GM18858 (cell line): ENCODE data around the gene DYNC1H1.

Source experiments
- ATAC-seq: cut with Tn5 transposase; IDR thresholded peaks from one replicate; pipeline ENCODE4 v1.9.1; 2021; ENCODE audit not compliant: unreplicated experiment

DYNC1H1 gene

GRCh38 chr14:101939646-101940170 is 24.7 kb upstream of the DYNC1H1 start:
- ATAC-seq, result no peak

DNA sequence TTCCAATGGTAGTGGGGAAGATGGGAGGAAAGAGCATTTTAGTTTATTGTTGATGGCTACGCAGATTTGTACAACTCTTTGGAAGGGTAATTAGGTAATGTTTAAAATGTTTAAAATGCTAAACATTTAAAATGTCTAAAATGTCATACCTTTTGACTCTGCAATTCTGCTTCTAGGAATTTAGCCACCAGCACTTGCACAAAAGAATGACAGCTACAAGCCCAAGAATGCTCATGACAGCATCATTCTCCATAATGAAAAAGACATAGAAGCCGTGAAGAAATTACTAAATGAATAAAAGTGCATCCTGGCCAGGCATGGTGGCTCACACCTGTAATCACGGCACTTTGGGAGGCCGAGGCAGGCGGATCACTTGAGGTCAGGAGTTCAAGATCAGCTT is 19.9 kb upstream of the DYNC1H1 start:
- no peak for ATAC-seq

DNA sequence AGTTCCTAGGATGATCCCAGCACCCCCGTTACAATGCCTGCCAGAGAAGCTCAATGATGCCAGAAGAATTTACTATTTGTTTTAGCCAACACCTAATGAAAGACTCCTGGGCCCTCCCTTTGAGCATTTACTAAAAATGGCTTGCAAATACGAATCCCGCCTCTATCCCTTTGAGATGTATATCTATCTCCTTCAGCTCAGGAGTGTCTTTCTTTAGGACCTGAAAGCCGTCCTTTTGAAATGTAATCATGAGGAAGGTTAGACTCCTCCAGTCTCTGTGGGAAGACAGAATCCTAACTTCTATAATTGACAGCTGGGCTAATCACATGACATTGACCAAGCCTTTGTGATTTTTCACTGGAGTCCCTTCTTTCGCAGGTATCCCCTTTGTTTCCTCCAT is 19.2 kb upstream of the DYNC1H1 start:
- no peak for ATAC-seq

GRCh38 chr14:101947577-101947903 is 16.8 kb upstream of the DYNC1H1 start:
- no peak for ATAC-seq

DNA sequence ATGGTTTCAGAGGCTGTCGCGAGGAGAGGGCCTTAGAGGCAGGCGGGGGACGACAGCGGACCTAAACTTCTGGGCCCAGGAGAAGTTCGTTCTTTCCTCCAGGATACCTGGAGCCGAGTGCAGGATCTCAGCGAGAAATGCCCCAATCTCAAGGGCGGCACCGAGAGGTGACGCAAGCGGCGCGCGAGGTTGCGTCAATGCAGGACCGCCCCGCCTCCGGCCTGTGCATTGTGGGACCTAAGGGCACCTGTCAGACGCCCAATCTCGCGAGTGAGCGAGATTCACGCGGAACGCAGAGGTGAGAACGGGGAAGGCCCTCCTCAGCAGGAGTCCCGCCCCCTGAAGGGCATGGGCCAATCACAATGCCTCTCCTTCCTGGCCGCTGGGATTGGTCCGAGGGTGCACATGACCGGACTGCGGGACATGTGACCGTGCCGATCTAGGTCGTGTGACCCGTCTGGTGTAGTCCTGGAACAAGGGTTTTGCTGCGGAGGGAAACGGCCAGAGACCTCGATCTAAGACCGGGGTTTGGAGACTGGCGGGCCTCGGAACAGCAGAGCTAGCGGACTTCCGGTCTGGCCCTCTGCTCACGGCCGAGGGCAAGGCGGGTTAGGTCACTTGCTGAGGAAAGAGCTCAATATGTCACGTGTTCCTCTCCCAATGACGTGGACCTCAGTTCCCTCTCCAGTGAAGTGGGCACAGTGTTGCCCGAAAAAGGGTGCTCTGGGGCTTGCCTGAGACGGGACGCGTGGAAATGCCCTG is 16.3 kb upstream of the DYNC1H1 start:
- peak; percentile 90 for ATAC-seq

- ATAC-seq, result no peak
Measured at GRCh38 chr14:101948666-101949216, 15.6 kb upstream of the DYNC1H1 start.

DNA sequence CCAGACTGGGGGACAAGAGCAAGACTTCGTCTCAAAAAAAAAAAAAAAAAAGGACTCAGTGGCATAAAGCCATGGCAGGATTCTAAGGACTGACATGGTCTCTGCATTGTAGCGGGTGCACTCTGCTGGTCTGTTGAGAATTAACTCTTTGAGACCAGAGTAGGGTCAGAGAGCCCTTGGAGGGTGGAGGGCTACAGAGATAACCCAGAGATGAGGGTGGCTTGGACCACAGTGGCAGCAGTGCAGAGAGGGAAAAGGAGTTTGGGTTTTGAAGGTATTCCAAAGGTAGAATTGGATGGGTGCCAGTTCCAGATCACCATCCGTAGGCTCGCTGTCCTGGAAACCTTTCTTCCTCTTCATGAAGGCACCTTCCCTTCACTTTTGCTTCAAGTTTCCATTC is 14.3 kb upstream of the DYNC1H1 start:
- ATAC-seq, result no peak

DNA sequence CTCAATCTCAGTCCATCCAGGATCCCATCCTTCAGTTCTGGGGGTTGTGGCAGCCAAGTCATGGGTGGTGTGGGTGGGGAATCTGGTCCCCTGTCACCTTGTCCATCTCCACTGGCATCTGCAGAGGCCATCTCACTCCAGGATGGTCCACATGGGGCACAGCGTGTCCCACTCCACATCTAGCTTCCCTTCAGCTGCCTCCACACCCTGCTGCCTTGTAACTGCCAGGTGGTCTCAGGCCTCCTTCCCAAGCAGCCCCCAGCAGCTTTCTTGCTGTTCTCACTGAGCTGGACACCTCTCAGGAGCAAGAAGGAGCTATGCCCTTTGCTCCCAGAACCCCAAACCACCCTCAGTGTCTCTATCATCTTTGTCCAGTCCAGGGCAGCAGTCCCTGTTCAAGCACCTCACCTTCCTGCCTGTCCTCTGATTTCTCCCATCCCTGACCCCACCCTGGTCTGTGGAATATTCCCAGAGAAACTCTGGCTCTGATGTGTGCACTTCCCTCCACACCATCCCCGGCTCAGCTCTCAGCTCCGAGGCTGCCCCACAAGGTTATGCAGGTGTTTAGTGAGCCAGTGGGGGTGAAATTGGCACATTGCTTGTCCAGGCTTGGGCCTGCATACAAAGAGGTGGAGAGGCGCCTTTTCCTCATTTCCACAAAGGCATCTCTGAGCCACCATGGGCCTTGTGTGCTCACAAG is 13.7 kb upstream of the DYNC1H1 start:
- no peak for ATAC-seq

DNA sequence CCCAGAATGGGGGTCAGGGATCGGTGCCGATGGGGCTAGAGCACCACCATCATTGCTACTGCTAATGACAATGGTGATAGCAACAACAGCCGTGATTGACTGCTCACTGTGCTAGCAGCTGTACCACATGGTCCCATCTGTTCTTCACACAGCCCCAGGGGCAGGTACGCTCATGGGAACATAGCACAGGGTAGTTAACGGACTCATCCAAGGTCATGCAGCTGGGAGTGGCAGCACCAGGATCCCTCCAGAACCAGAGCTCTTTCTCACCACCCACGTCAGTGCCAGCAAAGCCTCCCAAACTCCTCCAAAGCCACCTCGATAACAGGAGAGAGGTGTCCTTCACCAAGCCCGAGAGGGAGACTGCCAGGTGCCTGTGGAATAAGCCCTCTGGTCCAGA is 11.2 kb upstream of the DYNC1H1 start:
- no peak for ATAC-seq

GRCh38 chr14:101954501-101954900 is 9.9 kb upstream of the DYNC1H1 start:
- no peak for ATAC-seq

GRCh38 chr14:101955695-101956161 is 8.6 kb upstream of the DYNC1H1 start:
- ATAC-seq, result no peak

GRCh38 chr14:101956179-101956885 is 8.0 kb upstream of the DYNC1H1 start:
- no peak for ATAC-seq

DNA sequence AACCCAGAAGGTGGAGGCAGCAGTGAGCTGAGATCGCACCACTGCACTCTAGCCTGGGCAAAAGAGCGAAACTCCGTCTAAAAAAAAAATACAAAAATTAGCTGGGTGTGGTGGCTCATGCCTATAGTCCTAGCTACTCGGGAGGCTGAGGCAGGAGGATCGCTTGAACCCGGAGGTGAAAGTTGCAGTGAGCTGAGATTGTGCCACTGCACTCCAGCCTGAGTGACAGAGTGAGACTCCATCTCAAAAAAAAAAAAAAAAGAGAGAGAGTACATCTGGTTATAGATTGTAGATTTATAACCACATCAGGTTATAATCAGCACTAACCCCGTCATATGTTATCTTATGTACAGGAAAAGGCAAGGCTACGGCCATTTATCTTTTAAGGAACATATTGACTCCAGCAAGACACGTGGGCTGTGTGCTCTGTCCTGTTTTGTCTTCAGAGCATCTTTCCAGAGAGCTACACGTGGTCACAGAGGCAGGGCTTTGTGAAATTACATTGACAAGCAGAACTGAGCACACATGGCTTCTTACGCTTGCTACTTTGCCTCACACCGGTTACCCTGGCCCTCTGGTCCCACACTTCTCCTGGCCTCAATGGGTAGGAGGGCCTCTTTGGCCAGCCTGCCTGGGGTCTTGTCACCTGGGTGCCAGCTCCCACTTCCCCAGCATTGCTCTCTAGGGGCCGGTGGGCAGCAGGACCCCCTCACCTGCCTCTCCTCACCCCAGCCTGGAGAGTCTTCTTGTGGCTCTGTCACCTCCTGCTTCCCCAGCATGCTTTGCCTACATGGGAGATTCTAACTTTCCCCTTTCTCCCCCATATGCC is 6.8 kb upstream of the DYNC1H1 start:
- no peak for ATAC-seq

- no peak for ATAC-seq
Measured at GRCh38 chr14:101958418-101959180, 5.8 kb upstream of the DYNC1H1 start.

DNA sequence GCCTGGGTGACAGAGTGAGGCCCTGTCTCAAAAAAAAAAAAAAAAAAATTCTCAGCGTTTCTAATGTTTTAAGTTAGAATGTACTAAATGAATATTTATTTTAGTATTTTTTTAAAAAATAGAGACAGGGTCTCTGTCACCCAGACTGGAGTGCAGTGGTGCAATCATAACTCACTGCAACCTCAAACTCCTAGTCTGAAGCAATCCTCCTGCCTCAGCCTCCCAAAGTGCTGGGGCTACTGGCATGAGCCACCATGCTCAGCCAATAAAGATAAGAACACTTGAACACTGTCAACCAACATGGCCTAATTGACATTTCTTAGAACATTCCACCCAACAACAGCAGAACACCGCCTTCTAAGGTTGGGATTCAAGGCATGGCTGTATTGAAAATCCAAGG is 5.1 kb upstream of the DYNC1H1 start:
- ATAC-seq, result no peak

- no peak for ATAC-seq
Measured at GRCh38 chr14:101960225-101960624, 4.1 kb upstream of the DYNC1H1 start.

GRCh38 chr14:101961011-101961721 is 3.2 kb upstream of the DYNC1H1 start:
- no peak for ATAC-seq

DNA sequence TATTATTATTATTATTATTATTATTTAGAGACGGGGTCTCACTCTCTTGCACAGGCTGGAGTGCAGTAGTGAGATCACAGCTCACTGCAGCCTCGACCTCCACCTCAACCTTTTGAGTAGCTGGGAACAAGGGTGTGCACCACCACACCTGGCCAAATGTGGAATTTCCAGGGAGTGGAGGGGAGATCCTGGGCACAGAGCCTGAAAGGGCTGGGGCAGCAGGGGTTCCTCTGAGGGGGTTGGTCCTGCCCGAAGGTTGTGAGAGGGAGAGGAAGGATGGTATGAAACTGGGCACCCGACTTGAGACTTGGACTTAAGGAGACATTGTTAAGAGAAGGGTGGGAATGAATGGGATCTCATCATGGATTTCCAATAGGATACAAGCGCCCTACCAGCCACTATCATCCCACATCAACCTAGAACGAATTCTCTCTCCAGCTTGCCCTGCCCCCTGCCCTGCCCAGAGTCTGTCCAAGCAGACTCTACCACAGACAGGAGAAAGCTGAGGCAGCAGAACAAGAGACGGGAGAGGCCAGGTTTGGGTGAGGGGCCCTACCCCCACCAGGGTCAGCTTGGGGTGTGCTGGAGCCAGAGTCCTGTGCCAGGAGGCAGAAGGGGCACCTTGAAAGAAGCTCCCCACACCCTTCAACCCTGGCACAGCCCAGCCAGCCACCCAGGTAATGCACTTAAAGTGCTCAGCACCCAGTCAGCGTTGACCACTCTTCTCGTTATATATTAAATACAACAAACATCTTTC is 2.4 kb upstream of the DYNC1H1 start:
- no peak for ATAC-seq

DNA sequence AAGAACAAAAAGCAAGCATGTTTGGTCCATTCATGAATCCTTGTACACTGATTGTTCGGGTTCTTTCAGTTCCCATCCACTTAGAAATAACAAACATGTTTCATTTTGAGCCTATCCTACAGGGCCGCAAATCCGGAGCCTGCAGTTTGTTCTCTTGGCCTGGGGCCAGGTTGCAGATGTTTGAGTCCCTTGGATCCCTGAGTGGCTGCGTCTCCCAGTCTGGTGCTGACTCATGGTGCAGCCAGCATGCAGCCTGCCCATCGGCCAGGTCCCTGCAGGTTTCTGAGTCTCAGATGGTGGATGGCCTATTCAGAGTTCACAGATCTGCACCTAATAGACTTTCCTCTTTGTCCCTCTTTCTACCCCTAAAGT is 1.9 kb upstream of the DYNC1H1 start:
- no peak for ATAC-seq
